Testis (tissue), 2 donors: ENCODE results near the gene AUTS2.

Source experiments
- CTCF ChIP-seq, 3 experiments: fragments of 450-650 bp in 2 of 3; fragments of 200-600 bp in 1 of 3; sonication (generic) in 1 of 3; IDR thresholded peaks; one replicate each; pipeline ENCODE4 v1.5.1; 2016 to 2019; ENCODE audit warnings: antibody characterized with exemption in 3 of 3, mild to moderate bottlenecking in 2 of 3, moderate library complexity in 1 of 3
- POLR2A ChIP-seq: fragments of 450-650 bp; IDR thresholded peaks from one replicate; pipeline ENCODE4 v1.6.1; 2017; ENCODE audit warnings: antibody characterized with exemption, mild to moderate bottlenecking, moderate library complexity

GRCh38 chr7:70016044-70016770, 417.9 kb downstream of the AUTS2 start:
- TF ChIP-seq POLR2A (no peak), CTCF (IDR thresholded peaks at IDR 0.05) (no peak)
